Activated CD4-positive, alpha-beta T cell treated with anti-CD3 and anti-CD28 coated beads, Interleukin-10, Interleukin-2, amounts not matched to agents 100 ng/mL and 50 ng/mL, durations not matched to agents 16 hours and 8 hours (primary cell): ENCODE results near the gene RALGAPA1.
"Not testable (repeated sequence)": the region's sequence is repeated elsewhere in the genome, so short reads cannot be mapped to it uniquely, and the experiment has no call there.

Source experiments
- DNase-seq: peaks from one replicate; pipeline ENCODE4 v3.0.0-alpha.2; 2020

RALGAPA1 gene

GRCh38 chr14:35821564-35822411 is 12.7 kb upstream of the RALGAPA1 start:
- peak; percentile 45 for DNase-seq

GRCh38 chr14:35819591-35820540 is 10.8 kb upstream of the RALGAPA1 start:
- DNase-seq: no peak

GRCh38 chr14:35818346-35819115 is 9.4 kb upstream of the RALGAPA1 start:
- peak; percentile 38 for DNase-seq

- peak; percentile 85 for DNase-seq
Measured at GRCh38 chr14:35814371-35815005, 5.4 kb upstream of the RALGAPA1 start.

GRCh38 chr14:35810963-35811362 is 1.9 kb upstream of the RALGAPA1 start:
- no peak for DNase-seq

GRCh38 chr14:35809597-35809996 is 502 bp upstream of the RALGAPA1 start:
- no peak for DNase-seq

GRCh38 chr14:35808076-35808637 is 938 bp downstream of the RALGAPA1 start:
- DNase-seq: peak; percentile 51

- DNase-seq: peak; percentile 16
Measured at GRCh38 chr14:35807131-35807961, 1.7 kb downstream of the RALGAPA1 start.

- no peak for DNase-seq
Measured at GRCh38 chr14:35806006-35806907, 2.8 kb downstream of the RALGAPA1 start.

- DNase-seq: no peak
Measured at GRCh38 chr14:35797796-35798195, 11.3 kb downstream of the RALGAPA1 start.

- peak; percentile 29 for DNase-seq
Measured at GRCh38 chr14:35789651-35790050, 19.4 kb downstream of the RALGAPA1 start.

GRCh38 chr14:35786856-35787255 is 22.2 kb downstream of the RALGAPA1 start:
- peak; percentile 33 for DNase-seq

- no peak for DNase-seq
Measured at GRCh38 chr14:35783699-35784098, 25.4 kb downstream of the RALGAPA1 start.

GRCh38 chr14:35779368-35779767 is 29.7 kb downstream of the RALGAPA1 start:
- DNase-seq: no peak

GRCh38 chr14:35777550-35777949 is 31.5 kb downstream of the RALGAPA1 start:
- not testable (repeated sequence) for DNase-seq

GRCh38 chr14:35776823-35777222 is 32.3 kb downstream of the RALGAPA1 start:
- DNase-seq: no peak

GRCh38 chr14:35776085-35776484 is 33.0 kb downstream of the RALGAPA1 start:
- DNase-seq: not testable (repeated sequence)

- DNase-seq: peak; percentile 38
Measured at GRCh38 chr14:35766700-35767082, 42.4 kb downstream of the RALGAPA1 start.

- DNase-seq: no peak
Measured at GRCh38 chr14:35766036-35766699, 42.9 kb downstream of the RALGAPA1 start.
